Activated effector memory CD4-positive, alpha-beta T cell treated with anti-CD3 and anti-CD28 coated beads, Interleukin-2, amount 50 U/mL, for 16 hours (primary cell): ENCODE data around the gene RALGPS2.

Source experiments
- DNase-seq: peaks from one replicate; pipeline ENCODE4 v3.0.0-alpha.2; 2020

Gene RALGPS2, protein sequence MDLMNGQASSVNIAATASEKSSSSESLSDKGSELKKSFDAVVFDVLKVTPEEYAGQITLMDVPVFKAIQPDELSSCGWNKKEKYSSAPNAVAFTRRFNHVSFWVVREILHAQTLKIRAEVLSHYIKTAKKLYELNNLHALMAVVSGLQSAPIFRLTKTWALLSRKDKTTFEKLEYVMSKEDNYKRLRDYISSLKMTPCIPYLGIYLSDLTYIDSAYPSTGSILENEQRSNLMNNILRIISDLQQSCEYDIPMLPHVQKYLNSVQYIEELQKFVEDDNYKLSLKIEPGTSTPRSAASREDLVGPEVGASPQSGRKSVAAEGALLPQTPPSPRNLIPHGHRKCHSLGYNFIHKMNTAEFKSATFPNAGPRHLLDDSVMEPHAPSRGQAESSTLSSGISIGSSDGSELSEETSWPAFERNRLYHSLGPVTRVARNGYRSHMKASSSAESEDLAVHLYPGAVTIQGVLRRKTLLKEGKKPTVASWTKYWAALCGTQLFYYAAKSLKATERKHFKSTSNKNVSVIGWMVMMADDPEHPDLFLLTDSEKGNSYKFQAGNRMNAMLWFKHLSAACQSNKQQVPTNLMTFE

DNA sequence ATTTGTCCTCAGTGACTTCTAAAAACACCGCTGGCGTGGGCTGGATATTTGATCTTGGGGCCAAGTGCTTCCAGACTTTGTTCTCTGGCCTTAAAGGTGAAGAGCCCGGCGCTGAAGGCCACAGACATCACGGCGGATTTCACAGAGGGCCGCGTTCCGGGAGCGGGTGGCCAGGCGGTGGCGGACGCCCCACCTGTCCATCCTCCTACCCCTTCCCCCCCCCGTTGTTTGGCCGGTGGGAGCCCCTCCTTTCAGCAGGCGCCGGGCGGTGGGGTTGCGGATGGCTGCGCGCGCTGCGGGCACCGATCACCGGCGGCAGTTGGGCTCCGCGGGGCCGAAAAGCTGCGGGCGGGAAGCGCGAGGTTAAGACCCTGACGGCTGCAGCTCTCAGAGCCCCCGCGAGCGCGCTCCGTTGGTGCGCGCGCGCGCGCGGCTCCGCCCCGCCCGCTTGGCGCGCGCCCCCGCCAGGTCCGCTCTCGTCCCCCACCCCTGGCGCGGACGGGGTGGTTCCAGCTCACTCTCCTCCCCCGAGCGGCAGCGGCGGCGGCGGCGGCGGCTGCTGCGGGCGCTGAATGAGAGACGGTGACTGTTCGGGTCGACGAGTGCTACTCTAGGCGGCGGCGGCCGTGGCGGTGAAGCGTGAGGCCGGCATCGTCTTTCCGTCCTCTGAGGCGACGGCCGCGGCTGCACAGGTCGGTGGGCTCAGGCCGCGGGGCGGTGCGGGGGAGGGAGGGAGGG is at the start of gene RALGPS2:
TSS of gene RALGPS2 (plus strand) at position 517 of the 738 bp plus-strand sequence. CDS start 51,521 bp downstream, outside the sequence.
- DNase-seq = peak; percentile 85

DNA sequence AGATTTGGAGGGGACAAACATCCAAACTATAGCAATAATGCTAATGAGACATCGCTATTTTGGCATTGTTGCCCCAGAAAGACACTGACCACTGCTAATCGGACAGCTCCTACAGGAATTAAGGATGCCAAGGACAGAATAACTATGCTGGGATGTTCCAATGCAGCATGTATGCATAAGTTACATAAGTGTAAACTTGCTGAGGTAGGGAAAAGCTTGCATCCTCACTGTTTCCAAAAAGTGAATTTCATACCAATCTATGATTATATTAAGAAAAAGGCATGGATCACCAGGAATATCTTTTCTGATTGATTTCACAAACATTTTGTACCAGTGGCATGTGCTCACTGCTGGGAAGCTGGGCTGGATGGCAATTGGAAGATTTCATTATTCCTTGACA is 45.8 kb upstream of the RALGPS2 start:
- DNase-seq = no peak

DNA sequence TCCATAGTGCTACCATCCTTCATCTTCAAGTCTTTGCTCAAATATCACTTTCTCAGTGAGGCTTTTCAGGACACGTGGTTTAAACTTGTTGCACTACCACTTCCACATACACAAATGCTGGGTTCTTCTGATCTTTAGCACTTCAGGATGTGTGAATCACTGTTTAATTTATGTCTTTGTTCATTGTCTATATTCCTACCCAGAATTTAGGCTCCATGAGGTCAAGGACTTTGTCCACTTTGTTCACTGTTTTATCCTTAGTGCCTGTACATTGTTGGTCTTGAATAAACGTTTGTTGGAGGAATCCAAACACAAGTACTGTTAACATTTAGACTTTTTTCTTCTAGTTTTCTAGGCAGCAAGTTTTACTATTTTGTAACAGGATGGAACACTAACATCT is 42.6 kb upstream of the RALGPS2 start:
- no peak for DNase-seq

DNA sequence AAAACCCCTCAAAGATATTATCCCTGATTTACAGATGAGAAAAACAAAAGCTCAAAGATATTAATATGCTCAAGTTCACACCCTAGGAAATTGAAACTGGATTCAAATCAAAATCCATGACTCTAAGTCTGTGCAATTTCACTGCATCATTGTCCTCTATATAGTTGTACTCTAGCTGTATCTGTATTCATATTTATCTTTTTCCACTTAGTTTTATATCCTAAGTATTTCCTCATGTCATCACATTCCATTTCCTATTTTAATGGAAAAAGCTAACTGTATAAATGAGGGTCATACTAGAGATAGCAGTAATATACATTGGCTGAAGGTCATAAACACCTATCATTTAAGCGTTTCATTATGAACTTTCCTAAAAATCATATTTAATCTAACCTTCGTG is 42.2 kb upstream of the RALGPS2 start:
- no peak for DNase-seq

DNA sequence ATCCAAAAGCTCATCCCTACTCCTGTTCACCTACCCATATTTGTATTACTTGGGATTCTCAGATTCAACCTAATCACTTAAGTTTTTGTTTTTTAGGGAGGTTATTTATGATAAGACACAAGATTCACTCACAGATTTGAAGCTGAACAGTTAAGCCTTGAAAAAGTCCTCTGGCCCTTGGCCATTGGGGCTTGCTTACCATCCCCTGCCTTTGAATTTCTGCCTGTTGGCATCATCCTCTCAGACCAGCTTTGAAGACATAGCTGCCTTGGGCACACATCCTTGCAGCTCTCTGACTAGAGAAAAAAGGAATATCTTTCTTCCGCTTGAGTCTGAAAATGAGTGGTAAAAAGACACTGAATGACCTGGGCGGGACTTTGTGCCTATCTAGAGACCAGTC is 41.8 kb upstream of the RALGPS2 start:
- no peak for DNase-seq

DNA sequence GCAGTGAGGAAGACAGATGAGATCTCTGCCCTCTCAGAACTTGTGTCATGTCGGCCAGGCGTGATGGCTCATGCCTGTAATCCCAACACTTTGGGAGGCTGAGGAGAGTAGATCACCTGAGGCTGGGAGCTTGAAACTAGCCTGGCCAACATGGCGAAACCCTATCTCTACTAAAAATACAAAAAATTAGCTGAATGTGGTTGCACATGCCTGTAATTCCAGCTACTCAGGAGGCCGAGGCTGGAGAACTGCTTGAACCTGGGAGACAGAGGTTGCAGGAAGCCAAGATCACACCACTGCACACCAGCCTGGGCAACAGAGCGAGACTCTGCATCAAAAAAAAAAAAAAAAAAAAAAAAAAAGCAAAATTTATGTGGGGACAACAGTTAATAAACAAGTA is 40.9 kb upstream of the RALGPS2 start:
- no peak for DNase-seq

DNA sequence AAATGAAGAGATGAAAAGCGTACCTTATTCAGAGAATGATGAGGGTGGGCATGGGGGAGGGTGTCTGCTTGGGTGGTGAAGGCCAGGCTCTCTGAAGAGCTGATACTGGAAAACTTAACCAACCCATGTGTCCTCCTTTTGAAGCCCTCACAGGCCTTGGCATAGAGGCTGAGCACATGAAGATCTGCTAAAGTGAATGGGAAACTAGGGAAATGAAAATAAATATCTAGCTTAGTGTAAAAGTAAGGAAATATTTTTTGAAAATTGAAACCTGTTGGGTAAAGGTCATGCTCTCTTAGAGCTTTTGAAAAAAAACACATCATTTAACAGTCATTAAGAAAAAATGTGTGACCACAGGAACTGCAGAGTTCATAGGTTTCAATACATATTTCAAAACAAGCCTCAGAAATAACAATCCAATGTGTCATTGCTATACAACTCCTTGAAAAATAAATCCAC is 40.5 kb upstream of the RALGPS2 start:
- DNase-seq = no peak

DNA sequence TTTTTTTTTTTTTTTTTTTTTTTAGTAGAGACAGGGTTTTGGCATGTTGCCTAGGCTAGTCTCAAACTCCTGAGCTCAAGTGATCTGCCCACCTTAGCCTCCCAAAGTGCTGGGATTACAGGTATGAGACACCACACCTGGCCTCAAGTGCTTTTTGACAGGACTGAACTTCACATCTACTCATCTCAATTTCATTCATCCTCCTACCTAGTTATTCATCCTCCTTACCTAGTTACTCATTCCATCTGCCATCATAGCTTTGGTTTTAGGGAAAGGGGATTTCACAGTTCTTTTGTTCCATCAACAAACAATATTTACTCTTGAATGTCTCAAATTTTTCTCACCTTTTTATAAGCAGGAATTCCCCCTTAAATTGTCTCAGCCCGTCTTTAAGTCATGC is 38.6 kb upstream of the RALGPS2 start:
- DNase-seq = no peak

DNA sequence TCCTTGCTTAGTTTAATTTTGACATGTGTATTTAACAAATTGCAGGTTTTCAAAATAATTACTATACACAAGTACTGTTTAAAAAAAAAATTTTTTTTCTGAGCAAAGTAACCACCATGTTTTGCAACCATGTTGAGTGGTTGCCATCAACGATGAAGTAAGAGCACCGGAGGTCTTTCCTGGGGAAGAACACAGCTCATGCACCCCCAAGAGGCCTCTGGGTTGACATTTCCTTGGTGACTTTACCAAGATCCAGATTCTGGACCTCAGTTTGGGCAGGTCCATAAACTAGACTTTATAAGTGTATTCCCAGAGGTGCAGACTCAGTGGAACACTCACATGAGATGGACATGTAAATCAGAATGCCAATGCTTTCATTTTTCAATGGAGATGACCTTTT is 36.8 kb upstream of the RALGPS2 start:
- no peak for DNase-seq

DNA sequence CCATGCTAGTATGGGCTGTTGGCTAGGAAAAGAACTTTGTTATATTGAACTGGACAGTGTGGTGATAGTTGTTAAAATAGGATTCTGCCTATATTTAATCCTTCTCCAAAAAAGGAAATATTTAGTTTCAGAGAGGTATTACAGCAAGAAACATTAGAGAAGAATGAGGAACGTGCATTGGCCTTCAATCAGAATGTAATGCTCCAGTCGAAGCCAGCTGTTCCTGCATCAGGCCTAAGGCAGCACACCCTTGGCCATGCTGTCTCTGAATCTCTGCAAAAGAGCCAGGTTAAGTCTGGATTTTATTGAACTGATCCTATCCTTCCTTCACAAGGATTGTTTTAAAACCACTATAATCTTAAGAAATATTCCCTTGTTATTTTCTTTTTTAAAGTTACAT is 35.3 kb upstream of the RALGPS2 start:
- DNase-seq = no peak

DNA sequence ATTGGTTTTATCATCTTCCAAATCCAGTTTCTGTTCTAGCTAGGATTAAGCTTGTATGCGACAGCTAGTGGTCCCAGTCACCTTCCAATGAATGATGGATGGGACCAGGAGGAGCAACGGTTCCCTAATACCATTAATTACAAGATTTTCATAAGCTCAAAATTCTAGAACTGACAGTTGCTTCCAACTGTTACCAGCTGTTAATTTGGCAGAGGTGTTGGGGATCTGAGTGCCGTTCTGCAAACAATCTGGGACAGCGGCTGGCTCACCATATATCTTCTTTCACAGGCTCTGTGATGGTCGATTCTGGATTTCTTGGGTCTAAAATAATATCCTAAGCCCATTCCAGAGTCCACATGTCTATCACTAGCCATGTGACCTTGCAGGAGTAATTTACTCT is 34.5 kb upstream of the RALGPS2 start:
- no peak for DNase-seq

DNA sequence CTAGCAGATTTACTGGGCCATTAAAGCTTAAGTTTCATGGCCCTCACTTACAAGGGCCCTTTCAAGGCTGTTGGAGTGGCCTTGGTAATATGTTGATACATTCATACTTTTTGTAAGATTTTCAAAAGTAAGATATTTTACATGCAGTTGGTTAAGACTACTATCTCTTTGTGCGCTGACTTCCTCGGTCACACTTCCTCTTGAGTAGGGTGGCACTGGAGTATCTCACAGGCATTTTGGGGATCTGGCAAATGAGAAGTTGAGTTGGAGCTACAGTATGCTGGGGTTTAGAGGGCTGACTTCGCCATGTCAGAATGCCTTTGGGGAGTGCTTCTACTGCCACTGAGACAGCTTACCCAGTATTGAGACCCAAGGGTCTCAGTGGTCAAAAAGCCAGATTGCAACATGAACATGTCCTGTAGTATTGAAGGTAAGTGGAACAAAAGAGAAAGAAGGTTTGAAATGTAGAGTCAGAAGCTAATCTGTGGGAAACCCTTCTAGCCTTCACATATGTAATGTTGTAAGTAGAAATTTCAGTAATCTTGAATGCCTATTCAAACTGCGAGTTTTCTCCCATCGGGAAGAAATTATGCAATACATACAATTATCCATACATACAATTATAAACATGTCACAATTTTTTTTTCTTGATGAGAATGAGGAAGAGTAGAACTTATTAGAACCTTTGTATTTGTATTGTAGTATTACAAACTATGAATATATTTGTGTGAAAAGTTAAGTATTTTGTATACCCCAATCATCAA is 32.3 kb upstream of the RALGPS2 start:
- DNase-seq = no peak

DNA sequence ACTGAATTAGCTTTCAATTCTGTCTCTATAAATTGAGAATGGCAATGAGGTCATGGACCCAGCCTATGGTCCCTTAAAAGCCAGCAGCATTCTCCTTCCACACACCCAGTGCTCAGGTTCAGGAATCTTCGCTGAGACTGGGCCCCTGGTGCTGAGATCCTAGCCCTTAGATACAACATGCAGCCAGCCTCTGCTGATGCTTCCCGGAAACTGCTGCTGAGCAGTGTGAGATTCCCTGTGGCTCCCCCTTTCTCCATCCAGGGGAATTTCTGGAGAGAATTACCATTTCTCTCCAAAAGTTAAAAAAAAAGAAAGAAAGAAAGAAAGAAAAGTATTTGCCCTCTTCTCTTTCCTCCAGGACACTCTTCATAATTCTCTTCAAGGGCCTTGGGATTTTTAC is 31.7 kb upstream of the RALGPS2 start:
- DNase-seq = no peak

DNA sequence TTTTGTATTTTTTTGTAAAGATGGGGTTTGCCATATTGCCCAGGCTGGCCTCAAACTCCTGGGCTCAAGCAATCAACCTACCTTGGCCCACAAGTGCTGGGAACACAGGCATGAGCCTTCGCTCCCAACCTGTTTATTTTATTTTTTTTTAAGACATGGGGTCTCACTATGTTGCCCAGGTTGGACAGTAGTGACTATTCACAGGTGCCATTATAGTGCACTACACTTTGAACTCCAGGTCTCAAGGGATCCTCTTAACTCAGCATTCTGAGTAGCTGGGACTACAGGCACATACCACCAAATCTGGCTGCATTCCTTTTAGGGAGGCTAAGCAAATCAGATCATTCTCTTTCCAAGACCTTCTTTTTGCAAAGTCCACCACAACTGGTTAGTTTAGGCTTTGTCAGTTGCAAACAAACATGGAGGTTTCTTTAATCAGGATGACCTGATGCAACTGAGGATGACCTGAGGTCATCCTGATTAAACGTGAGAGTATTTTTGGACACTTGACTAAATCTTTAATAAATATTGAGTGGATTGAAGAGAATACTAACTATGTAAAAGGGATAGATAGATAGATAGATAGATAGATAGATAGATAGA is 30.0 kb upstream of the RALGPS2 start:
- DNase-seq = no peak

DNA sequence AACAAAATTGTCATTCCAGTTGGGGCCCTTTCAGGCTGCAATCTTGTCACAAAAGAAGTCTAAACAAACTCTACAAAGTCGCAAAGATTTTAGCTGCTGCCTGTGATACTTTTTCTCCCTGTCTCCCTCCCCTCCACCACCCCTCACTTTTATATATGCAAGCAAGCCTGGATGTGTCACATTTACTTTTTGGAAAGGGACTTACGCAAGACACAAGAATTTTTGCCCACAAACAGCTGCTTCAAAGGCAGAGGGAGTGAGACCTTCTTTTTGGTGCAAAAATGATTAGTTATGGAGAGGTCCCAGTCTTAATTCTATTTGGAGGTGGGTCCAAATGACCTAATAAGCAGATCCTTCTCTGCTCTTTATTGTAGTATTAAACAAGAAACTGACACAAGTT is 22.9 kb upstream of the RALGPS2 start:
- DNase-seq = no peak

DNA sequence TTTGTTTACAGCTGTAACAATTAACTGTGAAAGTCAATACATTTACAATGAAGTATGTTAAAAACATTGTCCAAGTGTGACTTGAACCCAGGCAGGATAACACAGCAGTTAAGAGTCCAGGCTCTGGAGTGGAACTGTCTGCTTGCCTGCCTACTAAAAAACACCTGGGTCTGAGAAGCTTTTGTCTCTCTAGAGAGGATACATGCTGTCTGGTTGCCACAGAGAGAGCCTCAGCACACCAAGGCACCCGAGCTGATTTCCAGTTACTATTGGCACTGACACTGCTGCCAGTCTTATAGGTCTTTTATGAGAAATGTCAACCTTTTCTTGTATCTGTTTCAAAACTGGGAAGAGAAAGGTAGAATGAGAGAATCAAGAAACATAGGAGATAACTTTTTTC is 20.2 kb upstream of the RALGPS2 start:
- no peak for DNase-seq

DNA sequence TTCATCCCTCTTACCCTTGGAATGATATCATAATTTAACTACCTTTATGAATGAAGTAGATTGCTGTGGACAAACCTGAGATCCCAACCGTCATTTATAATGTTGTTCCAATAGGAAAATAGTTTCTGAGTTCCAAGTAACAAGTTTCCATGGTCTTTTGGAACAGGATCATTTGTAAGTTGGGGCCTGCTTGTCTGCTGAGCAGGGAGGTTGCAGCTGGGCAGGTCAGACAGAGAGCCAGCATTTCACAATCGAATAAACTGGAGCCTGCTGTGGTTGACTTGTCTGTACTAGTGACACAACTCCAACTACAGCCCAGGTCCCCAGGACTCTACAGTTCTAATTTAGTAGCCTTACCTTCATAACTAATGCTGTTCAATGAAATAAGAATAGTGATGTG is 18.6 kb upstream of the RALGPS2 start:
- DNase-seq = no peak

DNA sequence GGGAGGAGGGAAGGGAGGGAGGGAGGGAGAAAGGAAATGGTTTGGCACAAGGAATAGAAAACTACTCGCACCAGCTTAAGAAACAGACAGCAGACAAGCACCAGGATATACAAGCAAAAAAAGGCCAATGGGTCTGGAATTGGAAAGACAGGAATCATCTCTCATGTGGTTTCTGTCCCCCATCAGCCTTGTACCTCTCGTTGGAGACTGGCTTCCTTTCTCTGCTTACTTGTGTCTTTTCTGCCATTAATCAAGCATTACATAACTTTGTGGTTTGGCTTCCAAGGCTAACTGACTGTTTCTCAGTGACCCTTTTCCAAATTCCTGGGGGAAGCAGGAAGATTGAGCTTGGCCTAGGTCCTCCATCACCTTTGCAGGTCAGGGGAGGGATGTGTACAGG is 11.8 kb upstream of the RALGPS2 start:
- no peak for DNase-seq

DNA sequence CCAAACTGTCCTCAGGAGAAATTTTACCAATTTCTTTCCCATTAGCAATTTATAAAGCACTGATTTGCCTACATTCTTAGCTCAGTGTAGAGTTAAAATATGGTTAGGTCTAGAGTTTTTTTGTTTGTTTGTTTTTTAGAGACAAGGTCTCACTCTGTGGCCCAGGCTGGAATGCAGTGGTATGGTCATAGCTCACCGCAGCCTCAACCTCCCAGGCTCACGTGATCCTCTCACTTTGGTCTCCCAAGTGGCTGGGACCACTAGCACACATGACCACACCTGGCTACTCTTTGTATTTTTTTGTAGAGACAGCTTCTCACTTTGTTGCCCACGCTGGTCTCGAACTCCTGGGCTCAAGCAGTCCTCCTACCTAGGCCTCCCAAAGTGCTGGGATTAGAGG is 10.6 kb upstream of the RALGPS2 start:
- DNase-seq = no peak

DNA sequence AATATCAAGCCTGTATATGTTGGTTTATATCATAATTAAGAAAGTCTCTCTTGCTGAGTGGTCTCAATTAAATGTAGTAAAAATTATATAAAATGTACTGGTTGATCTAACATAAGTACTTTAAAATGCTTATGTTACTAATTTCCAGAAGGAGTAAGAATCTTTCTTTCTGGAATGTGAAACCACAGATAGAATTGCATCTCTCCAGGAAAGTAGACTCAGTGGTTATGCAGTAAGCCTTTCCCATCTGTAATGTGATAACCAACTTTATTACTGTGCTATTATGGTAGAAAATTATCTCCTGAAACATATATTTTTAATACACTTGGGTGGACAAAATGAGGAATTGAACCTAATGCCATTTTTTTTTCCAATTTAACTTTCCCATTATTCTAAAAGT is 8.9 kb upstream of the RALGPS2 start:
- no peak for DNase-seq

DNA sequence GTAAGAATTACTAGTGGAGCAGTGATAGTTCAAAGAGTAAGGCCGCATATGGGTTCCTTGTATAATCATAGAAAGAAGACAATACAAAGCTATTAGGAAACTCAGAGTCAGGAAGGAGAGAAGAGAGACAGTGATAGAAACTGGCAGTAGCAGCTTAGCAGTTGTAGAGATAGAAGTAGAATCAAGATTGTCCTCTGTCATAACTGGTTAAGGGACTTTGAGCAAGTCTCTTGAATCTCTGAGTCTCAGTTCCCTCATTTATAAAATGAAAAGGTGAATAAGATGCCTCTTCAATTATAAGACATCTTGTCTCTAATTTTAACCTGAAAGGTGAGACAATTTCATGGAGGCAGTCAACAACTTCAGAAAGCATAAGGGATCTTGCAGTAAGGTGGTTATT is 6.5 kb upstream of the RALGPS2 start:
- DNase-seq = no peak

DNA sequence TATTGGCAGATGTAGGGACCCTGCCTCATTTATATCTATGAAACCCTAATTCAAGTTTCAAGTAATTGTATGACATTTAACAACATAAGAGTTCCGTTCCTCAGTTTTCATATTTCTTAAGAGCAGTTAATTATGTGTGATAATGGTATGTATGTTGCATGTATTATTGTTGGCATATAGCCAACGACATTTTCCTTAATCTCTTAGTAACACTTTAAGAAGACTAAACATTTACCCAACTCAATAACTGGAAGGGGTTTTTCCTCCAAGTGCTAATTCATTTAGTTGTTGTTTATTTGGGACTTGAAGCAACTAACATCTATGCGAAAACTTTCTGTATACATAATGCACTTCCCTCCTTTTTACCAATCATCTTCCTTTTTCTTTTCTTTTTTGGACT is 1.5 kb upstream of the RALGPS2 start:
- DNase-seq = no peak

DNA sequence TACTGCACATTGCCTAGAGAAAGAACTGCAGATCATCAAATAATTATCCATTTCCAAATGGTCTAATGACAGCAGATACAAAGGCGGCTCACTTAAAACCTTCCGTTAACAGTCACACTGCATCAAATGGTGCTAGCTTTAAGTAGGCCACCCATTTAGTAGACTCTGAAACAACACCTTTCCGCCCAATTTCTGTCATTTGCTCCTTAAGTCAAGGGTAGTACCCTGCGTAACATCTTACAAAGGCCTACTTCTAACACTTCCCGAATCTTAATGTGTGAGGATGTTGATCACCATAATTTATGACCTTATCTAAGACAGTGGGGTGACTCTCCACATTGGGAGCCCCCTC is 692 bp upstream of the RALGPS2 start:
- DNase-seq = no peak
